Glutamatergic neuron (in vitro differentiated cells): ENCODE measurements around the gene TOM1. TPM values are rescaled to one million over a fixed set of nuclear protein-coding genes. Genes with fewer than 3 reads are reported as not detected.

ENCODE experiments used
- DNase-seq: peaks from one replicate; pipeline ENCODE4 v3.0.0; 2022
- H3K27ac Mint-ChIP-seq: one replicate; pipeline ENCODE4 v1.8.0; 2020; ENCODE audit warnings: mild to moderate bottlenecking, mixed read lengths, inconsistent platforms; ENCODE audit not compliant: unreplicated experiment
- H3K27me3 Mint-ChIP-seq: one replicate; pipeline ENCODE4 v1.8.0; 2020; ENCODE audit warnings: mild to moderate bottlenecking, moderate library complexity, mixed read lengths, inconsistent platforms; ENCODE audit not compliant: unreplicated experiment
- H3K36me3 Mint-ChIP-seq: one replicate; pipeline ENCODE4 v1.8.0; 2020; ENCODE audit warnings: mild to moderate bottlenecking, mixed read lengths, inconsistent platforms; ENCODE audit not compliant: unreplicated experiment
- H3K4me1 Mint-ChIP-seq: one replicate; pipeline ENCODE4 v1.8.0; 2020; ENCODE audit warnings: mild to moderate bottlenecking, low read depth, mixed read lengths, inconsistent platforms; ENCODE audit not compliant: unreplicated experiment
- H3K4me3 Mint-ChIP-seq: one replicate; pipeline ENCODE4 v1.8.0; 2020; ENCODE audit warnings: mild to moderate bottlenecking, mixed read lengths, inconsistent platforms; ENCODE audit not compliant: unreplicated experiment
- H3K9me3 Mint-ChIP-seq: one replicate; pipeline ENCODE4 v1.8.0; 2020; ENCODE audit warnings: mild to moderate bottlenecking, moderate library complexity, mixed read lengths, inconsistent platforms; ENCODE audit not compliant: unreplicated experiment
- total RNA-seq: library from RNA; stranded (reverse); fragmentation: NEBNext Ultra II Directional; extraction: Animal tissue kit (Norgen Biotek cat#: 25700); gene quantifications from one replicate; pipeline ENCODE4 v1.2.1, GENCODE V29; 2021; ENCODE audit not compliant: unreplicated experiment
- TF ChIP-seq, protein P1 (sequence below): fragments of 200-600 bp; sonication (generic); IDR thresholded peaks from one replicate; pipeline ENCODE4 v1.5.0; 2021; ENCODE audit not compliant: partially characterized antibody, unreplicated experiment

The TOM1 gene
- total RNA-seq, 1 donor from 2014 or later, result 40.6 TPM

GRCh38 chr22:35375526-35375925 is 75.8 kb downstream of the TOM1 start:
- no peak overlapping the region for H3K4me3 Mint-ChIP-seq
- peaks cover 19% of the 10 kb centered on the region for H3K9me3 Mint-ChIP-seq
- no peak overlapping the region for H3K27ac Mint-ChIP-seq
- no peak for DNase-seq
- TF ChIP-seq, protein P1, sequence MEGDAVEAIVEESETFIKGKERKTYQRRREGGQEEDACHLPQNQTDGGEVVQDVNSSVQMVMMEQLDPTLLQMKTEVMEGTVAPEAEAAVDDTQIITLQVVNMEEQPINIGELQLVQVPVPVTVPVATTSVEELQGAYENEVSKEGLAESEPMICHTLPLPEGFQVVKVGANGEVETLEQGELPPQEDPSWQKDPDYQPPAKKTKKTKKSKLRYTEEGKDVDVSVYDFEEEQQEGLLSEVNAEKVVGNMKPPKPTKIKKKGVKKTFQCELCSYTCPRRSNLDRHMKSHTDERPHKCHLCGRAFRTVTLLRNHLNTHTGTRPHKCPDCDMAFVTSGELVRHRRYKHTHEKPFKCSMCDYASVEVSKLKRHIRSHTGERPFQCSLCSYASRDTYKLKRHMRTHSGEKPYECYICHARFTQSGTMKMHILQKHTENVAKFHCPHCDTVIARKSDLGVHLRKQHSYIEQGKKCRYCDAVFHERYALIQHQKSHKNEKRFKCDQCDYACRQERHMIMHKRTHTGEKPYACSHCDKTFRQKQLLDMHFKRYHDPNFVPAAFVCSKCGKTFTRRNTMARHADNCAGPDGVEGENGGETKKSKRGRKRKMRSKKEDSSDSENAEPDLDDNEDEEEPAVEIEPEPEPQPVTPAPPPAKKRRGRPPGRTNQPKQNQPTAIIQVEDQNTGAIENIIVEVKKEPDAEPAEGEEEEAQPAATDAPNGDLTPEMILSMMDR, result no peak
- H3K27me3 Mint-ChIP-seq, result peaks cover 13% of the 10 kb centered on the region
- H3K36me3 Mint-ChIP-seq, result no peaks in the 10 kb centered on the region
- peaks cover 15% of the 10 kb centered on the region for H3K4me1 Mint-ChIP-seq

DNA sequence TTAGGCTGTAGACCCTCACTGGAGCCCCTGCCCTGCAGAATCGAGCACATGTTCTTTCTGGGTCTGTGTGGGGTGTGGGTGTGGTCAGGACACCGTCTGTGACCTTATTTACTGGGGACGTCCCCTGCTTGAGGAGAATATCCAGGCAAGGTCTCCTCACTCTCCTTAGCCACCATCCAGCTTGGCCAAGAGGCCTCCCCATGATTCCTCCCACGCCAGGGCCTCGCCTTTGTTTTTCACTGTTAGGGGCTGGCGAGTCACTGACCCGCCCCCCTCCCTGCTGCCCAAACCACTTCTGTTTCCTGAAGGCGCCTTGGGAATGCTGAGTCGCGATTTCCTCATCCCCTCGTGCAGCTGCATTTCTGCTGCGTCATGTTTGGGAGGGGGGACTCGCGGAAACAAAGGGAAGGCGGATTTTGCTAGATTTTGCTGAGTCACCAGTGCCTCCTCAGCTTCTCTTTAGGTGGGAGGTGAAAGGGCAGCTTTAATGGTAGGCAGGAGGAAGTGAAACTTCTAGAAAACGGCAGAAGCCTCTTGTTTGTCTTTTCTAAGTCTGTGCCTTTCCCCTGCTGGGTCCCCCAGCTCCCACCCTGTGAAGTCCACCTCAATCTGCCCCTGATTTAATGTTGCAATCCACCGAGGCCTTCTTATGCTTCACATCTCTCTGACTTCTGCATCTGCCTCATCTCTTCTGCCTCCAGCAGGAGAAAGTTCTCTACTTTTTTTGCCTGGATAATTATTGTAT is 77.2 kb downstream of the TOM1 start:
- Mint-ChIP-seq H3K4me3 (peak overlapping the region; percentile 55), H3K27ac (peak overlapping the region; percentile 93), H3K9me3 (peaks cover 18% of the 10 kb centered on the region), H3K4me1 (peaks cover 19% of the 10 kb centered on the region), H3K36me3 (no peaks in the 10 kb centered on the region), H3K27me3 (peaks cover 12% of the 10 kb centered on the region)
- peak; percentile 87 for DNase-seq
- TF ChIP-seq, protein P1, result no peak

- no peaks in the 10 kb centered on the region for H3K36me3 Mint-ChIP-seq
- peaks cover 9% of the 10 kb centered on the region for H3K27me3 Mint-ChIP-seq
- peaks cover 21% of the 10 kb centered on the region for H3K4me1 Mint-ChIP-seq
- peak overlapping the region; percentile 93 for H3K27ac Mint-ChIP-seq
- TF ChIP-seq, protein P1, result no peak
- H3K9me3 Mint-ChIP-seq, result peaks cover 13% of the 10 kb centered on the region
- peak overlapping the region; percentile 10 for H3K4me3 Mint-ChIP-seq
- DNase-seq, result no peak
Observed at GRCh38 chr22:35377735-35378134, 78.0 kb downstream of the TOM1 start.

DNA sequence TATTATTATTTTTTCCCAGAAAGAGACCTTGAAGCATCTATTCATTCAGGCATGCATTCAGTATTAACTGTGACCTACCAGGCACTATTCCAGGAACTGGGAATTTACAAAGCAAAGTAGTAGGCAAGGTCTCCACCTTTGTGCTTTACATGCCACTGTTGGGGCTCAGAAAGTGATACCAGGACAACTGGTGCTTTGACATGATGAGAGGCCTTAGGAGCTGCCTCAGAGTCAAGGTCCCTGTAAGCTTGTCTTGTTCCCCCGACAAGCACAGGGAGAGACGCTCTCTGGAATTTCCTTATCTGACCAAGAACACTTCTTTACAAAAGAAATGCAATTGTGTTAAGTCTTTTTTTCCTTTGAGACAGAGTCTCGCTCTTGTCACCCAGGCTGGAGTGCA is 78.9 kb downstream of the TOM1 start:
- TF ChIP-seq, protein P1, result no peak
- H3K9me3 Mint-ChIP-seq, result peaks cover 13% of the 10 kb centered on the region
- H3K4me1 Mint-ChIP-seq, result peaks cover 21% of the 10 kb centered on the region
- H3K36me3 Mint-ChIP-seq, result no peaks in the 10 kb centered on the region
- DNase-seq, result no peak
- H3K4me3 Mint-ChIP-seq, result no peak overlapping the region
- no peak overlapping the region for H3K27ac Mint-ChIP-seq
- H3K27me3 Mint-ChIP-seq, result peaks cover 9% of the 10 kb centered on the region

DNA sequence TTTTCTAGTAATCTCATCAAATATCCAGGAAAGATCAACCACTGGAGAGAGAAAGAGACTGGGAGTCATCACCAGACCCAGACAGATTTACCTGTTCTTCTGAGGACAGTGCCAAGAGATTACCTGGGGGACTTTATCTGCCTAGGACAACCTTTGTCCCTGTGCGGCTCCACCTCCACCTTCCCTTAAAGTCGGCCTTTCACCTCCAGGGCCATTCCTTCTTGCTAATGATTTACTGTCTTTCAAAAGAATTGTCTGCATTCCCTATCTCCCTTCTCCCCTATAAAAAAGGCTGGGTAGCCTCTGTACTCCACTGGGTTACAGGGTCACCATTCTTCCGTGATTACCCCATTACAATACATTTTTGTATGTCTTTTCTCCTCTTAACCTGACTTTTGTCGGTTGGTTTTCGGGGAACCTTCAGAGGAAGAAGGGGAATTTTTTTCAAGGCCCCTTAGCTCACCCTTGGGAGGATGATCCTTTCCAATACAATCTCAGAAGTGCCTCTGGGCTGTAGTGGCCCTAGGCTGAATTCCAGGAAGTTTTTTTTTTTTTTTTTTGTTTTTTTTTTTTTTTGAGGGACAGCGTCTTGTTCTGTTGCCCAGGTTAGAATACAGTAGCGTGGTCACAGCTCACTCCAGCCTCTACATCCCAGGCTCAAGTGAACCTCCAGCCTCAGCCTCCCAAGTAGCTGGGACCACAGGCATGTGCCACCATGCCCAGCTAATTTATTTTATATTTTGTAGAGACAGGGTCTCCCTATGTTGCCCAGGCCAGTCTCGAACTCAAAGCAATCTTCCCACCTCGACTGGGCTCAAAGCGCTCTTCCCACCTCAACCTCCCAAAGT is 79.7 kb downstream of the TOM1 start:
- Mint-ChIP-seq H3K4me1 (peaks cover 21% of the 10 kb centered on the region), H3K36me3 (no peaks in the 10 kb centered on the region), H3K9me3 (peaks cover 13% of the 10 kb centered on the region), H3K27ac (no peak overlapping the region), H3K4me3 (peak overlapping the region; percentile 72), H3K27me3 (peaks cover 9% of the 10 kb centered on the region)
- no peak for DNase-seq
- TF ChIP-seq, protein P1, result no peak
